Omental fat pad (tissue), 4 donors: ENCODE data around the gene RXYLT1. TPM values are rescaled to one million over a fixed set of nuclear protein-coding genes. Genes with fewer than 3 reads are reported as not detected.

Experiments used
- ATAC-seq: fragments of 150-250 bp; one replicate; pipeline ENCODE4 v1.9.1; 2016; ENCODE audit warnings: mild to moderate bottlenecking, moderate library complexity; ENCODE audit not compliant: low FRiP score
- DNase-seq: peaks from one replicate; pipeline ENCODE4 v3.0.0-alpha.2; 2019; ENCODE audit warnings: low spot score
- CTCF ChIP-seq, 3 donors: fragments of 450-650 bp; IDR thresholded peaks; one replicate each; pipeline ENCODE4 v1.5.1; 2016 to 2017; ENCODE audit warnings: antibody characterized with exemption in 3 of 3, mild to moderate bottlenecking in 3 of 3, moderate library complexity in 2 of 3
- total RNA-seq, 4 donors: library from RNA; depleted of rRNA; stranded (reverse); fragments of >200 nt; gene quantifications; one replicate each; pipeline ENCODE4 v1.1.0, GENCODE V29; 2016

Gene RXYLT1
- total RNA-seq, 4 donors from 2014 or later = 16.0 to 18.7 (median 17.0) TPM

GRCh38 chr12:63753743-63754142 lies 26.0 kb upstream of the RXYLT1 start:
- no peak for ATAC-seq
- DNase-seq = no peak
- TF ChIP-seq CTCF (IDR thresholded peaks at IDR 0.05) = no peak

- no peak for DNase-seq
- ATAC-seq = no peak
- no peak for TF ChIP-seq CTCF (IDR thresholded peaks at IDR 0.05)
These were observed 15.2 kb upstream of the RXYLT1 start for GRCh38 chr12:63764481-63764880.

- no peak for TF ChIP-seq CTCF (IDR thresholded peaks at IDR 0.05)
- ATAC-seq (no peak), DNase-seq (no peak)
These were observed 13.2 kb upstream of the RXYLT1 start for GRCh38 chr12:63766498-63766897.

GRCh38 chr12:63770375-63770774 lies 9.3 kb upstream of the RXYLT1 start:
- ATAC-seq (no peak), DNase-seq (no peak)
- TF ChIP-seq CTCF (IDR thresholded peaks at IDR 0.05) = no peak

- ATAC-seq (no peak), DNase-seq (no peak)
- no peak for TF ChIP-seq CTCF (IDR thresholded peaks at IDR 0.05)
These were observed 2.4 kb upstream of the RXYLT1 start for GRCh38 chr12:63777340-63777739.

- ATAC-seq (no peak), DNase-seq (no peak)
- TF ChIP-seq CTCF (IDR thresholded peaks at IDR 0.05) = no peak
These were observed 2.8 kb downstream of the RXYLT1 start for GRCh38 chr12:63782466-63782865.

GRCh38 chr12:63787306-63787705 lies 7.6 kb downstream of the RXYLT1 start:
- DNase-seq (no peak), ATAC-seq (no peak)
- TF ChIP-seq CTCF (IDR thresholded peaks at IDR 0.05) = no peak
